VCaP (cell line): ENCODE measurements around the gene UBE2QL1.

Experiments
- H3K27ac ChIP-seq: fragments of 450-650 bp; 2 replicates; pipeline ENCODE4 v1.5.1; 2017
- TF ChIP-seq, protein P1 (sequence below): fragments of 450-650 bp; conservative IDR thresholded peaks from 2 replicates; pipeline ENCODE4 v1.5.1; 2017; ENCODE audit warnings: mild to moderate bottlenecking, moderate library complexity

The UBE2QL1 gene

DNA sequence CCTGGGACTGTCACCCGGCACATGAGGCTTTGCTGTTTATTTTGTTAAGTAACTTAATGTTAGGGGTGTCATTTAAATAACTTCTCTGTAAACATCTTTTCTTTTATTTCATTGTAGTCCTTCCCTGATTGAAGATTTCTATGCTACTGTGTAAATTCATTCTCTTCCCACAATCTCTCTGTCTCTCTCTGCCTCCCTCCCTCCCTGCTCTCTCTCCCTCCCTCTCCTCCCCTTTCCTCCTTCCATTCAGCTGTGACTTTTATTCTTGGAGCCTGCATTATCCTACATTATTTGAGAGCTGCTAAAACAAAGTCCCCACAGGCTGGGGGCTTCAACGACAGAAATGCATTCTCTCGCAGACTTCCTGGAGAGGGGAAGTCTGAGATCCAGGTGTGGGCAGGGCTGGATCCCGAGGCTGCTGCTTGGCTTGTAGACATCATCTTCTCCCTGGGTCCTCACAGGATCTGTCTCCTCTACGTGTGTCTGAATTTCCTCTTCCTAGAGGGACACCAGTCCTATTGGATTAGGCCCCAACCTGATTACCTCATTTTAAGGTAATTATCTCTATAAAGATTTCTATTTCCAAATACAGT, 18.4 kb downstream of the UBE2QL1 start:
- H3K27ac ChIP-seq, result no peak overlapping the region
- TF ChIP-seq, protein P1, sequence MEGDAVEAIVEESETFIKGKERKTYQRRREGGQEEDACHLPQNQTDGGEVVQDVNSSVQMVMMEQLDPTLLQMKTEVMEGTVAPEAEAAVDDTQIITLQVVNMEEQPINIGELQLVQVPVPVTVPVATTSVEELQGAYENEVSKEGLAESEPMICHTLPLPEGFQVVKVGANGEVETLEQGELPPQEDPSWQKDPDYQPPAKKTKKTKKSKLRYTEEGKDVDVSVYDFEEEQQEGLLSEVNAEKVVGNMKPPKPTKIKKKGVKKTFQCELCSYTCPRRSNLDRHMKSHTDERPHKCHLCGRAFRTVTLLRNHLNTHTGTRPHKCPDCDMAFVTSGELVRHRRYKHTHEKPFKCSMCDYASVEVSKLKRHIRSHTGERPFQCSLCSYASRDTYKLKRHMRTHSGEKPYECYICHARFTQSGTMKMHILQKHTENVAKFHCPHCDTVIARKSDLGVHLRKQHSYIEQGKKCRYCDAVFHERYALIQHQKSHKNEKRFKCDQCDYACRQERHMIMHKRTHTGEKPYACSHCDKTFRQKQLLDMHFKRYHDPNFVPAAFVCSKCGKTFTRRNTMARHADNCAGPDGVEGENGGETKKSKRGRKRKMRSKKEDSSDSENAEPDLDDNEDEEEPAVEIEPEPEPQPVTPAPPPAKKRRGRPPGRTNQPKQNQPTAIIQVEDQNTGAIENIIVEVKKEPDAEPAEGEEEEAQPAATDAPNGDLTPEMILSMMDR, result no peak

DNA sequence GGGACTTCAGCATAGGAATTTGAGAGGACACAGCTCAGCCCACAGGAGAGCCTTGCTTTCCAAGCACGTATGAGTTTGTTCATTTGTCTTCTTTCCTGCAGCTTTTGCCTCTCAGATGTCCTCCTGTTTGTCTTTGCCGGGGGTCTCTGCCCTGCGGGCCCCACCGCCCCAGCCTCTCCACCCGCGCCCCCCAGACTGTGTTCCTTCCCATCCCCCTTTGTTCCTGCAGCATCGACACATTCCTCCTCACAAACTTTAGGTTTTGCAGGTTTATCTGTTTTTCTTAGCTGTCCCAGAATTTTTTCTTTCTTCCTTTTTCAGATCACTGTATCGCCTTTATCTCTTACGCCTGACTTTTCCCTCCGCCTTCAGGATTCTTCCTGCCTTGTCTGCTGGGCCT, 18.9 kb downstream of the UBE2QL1 start:
- TF ChIP-seq, protein P1, result no peak
- no peak overlapping the region for H3K27ac ChIP-seq

DNA sequence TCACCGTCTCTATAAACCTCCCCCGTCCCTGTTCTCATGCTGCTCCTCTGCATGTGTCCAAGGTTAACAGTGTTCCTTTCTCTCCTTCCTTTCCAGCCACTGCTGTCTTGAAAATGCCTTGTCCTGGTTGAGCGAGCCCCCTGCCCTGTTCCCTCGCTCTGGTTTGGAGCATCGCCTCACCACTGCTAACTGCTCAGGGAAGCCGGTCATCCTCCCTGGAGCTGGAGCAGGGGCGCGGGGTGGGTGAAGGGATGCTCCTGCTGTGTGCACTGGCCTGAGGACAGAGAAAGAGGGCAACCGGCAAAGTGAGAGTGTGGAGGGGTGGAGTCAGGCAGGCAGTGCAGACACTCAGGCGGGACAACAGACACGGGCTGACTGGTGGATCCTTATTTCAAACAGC, 19.4 kb downstream of the UBE2QL1 start:
- TF ChIP-seq, protein P1, result no peak
- H3K27ac ChIP-seq, result no peak overlapping the region

DNA sequence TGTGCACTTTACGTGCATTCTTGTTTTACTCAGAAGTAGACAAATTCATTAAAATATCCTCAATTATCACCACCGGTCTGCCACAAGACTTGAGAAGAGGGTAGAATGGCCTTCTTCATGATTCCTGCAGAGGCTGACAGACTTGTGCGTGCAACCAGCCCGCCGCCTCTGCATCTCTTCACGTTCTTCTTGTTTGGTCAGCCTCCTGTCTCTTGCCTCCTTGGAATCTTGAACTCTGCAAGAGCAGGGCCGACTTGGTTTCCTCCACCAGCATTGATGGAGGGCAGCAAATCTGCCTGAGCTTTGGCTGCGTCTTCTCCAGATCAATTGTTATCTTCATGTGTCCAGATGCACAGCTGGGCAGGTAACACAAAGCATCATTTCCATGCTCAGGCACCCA, 20.2 kb downstream of the UBE2QL1 start:
- TF ChIP-seq, protein P1, result no peak
- H3K27ac ChIP-seq, result no peak overlapping the region

DNA sequence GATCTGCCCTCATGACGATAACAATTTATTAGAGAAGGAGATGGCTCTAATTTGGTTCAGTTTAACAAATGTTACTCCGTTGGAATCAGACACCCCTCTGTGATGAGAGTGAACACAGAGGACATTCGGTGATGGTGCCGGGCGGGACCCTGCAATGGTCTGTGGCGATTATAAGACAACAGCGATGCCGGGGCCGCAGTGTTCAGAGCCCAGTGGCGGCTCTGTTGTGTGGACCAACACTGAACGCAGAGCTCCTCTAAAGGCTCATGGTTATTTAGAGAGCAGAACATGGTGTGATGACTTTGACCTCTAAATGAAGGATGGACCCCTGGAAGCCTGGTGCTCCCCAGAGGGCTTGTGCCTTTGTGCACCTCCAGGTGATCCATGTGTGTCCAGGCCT, 21.2 kb downstream of the UBE2QL1 start:
- no peak overlapping the region for H3K27ac ChIP-seq
- TF ChIP-seq, protein P1, result no peak

DNA sequence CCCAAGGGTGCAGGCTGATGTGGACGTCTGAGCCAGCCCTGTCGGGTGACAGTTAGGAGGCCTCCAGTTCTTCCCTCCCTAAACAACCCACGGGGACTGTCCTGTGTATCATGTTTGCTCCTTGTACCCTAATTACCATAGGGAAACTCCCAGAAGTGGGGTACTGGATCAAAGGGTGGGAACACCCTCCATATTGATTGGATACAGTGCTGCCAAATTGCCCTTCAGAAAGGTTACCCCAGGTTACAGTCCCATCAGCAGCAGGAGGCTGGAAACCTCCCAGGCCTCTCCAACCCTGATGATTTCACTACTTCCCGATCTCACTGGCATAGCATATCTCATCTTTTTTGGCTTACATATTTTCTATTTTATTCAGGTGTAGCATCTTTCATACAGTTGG, 22.0 kb downstream of the UBE2QL1 start:
- TF ChIP-seq, protein P1, result no peak
- no peak overlapping the region for H3K27ac ChIP-seq

DNA sequence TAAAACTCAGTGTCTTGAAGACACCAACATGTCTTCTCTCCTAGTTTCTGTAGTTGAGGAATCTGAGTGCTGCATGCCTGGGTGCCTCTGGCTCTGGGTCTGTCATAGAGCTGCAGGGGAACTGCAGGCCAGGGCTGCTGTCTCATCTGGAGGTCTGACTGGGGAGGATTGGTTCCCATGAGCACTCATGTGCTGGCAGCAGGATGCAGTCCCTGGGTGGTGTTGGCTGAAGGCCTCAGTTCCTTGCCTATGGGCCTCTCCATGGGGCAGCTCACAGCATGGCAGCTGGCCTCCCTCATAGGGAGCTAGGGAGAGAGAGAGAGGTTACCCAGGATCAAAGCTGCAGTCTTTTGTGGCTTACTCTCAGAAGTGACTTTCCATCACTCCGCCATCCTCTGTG, 22.6 kb downstream of the UBE2QL1 start:
- TF ChIP-seq, protein P1, result no peak
- no peak overlapping the region for H3K27ac ChIP-seq
